Measurements from ENCODE around the gene ARHGEF7. TPM values are rescaled to one million over a fixed set of nuclear protein-coding genes. Genes with fewer than 3 reads are reported as not detected.

Gene ARHGEF7
- total RNA-seq, 1 donor from 2014 or later = 227 TPM

DNA sequence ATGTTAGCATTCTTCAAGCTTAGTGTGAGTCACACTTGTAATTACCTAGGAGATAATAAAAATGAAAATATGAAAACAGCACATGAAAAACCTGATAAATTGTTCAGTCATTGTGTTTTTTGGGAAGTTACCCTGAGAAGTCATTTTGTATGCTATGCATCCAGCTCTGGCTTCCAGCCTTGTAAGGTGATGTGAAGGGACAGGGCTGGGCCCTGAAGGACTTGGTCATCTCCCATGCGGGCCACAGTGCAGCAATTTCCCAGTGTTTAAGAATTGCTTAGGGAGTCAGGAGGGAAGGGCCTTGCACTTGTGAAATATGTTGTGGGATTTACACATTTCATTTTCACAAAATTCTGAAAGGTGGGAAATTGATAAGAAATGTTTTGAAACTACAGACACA is 41.3 kb downstream of the ARHGEF7 start:
- H3K4me3 Mint-ChIP-seq (ENCODE audit: unreplicated experiment) = no peak overlapping the region
- H3K9me3 Mint-ChIP-seq (ENCODE audit: unreplicated experiment) = peaks cover 10% of the 10 kb centered on the region
- no peaks in the 10 kb centered on the region for H3K36me3 Mint-ChIP-seq (ENCODE audit: unreplicated experiment)
- peaks cover 22% of the 10 kb centered on the region for H3K4me1 Mint-ChIP-seq (ENCODE audit: low read depth, unreplicated experiment)
- no peak for DNase-seq
- TF ChIP-seq, protein P1, sequence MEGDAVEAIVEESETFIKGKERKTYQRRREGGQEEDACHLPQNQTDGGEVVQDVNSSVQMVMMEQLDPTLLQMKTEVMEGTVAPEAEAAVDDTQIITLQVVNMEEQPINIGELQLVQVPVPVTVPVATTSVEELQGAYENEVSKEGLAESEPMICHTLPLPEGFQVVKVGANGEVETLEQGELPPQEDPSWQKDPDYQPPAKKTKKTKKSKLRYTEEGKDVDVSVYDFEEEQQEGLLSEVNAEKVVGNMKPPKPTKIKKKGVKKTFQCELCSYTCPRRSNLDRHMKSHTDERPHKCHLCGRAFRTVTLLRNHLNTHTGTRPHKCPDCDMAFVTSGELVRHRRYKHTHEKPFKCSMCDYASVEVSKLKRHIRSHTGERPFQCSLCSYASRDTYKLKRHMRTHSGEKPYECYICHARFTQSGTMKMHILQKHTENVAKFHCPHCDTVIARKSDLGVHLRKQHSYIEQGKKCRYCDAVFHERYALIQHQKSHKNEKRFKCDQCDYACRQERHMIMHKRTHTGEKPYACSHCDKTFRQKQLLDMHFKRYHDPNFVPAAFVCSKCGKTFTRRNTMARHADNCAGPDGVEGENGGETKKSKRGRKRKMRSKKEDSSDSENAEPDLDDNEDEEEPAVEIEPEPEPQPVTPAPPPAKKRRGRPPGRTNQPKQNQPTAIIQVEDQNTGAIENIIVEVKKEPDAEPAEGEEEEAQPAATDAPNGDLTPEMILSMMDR (IDR thresholded peaks at IDR 0.05; ENCODE audit: partially characterized antibody, unreplicated experiment) = no peak
- peaks cover 7% of the 10 kb centered on the region for H3K27me3 Mint-ChIP-seq (ENCODE audit: unreplicated experiment)
- H3K27ac Mint-ChIP-seq (ENCODE audit: unreplicated experiment) = no peak overlapping the region

DNA sequence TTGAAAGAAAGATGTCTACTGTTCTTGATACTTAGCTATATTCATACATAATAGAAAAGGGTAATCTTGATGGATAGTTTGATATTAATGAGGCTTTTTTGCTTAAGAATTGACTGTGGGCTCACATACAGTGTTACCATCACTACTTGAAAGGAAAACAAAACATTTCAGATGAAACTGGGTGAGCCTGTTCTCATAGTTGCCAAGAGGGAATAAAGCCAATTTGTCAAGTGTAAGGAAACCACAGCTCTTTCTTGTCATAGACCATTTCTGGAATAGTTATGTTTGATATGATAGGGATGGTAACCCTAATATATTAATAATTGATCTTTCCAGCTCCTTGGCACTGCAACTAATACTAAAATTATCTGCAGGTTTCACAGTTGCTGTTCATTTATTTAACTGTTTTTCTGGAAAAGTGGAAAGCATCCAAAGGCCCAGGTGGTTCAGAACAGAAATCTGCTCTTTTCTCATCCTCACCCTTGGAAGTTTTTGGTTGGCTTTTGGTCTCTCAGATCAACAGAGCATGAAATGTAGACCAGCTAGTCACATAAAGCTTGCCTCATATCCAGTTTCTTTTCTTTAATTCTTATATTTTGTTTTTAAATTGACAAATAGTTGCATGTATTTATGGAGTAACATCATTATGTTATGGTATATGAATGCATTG is 43.2 kb downstream of the ARHGEF7 start:
- Mint-ChIP-seq H3K4me1 (ENCODE audit: low read depth, unreplicated experiment) (peaks cover 23% of the 10 kb centered on the region), H3K27me3 (ENCODE audit: unreplicated experiment) (peaks cover 7% of the 10 kb centered on the region), H3K9me3 (ENCODE audit: unreplicated experiment) (peaks cover 10% of the 10 kb centered on the region), H3K27ac (ENCODE audit: unreplicated experiment) (no peak overlapping the region), H3K4me3 (ENCODE audit: unreplicated experiment) (no peak overlapping the region), H3K36me3 (ENCODE audit: unreplicated experiment) (no peaks in the 10 kb centered on the region)
- DNase-seq = no peak
- TF ChIP-seq, protein P1 (IDR thresholded peaks at IDR 0.05; ENCODE audit: partially characterized antibody, unreplicated experiment) = no peak

DNA sequence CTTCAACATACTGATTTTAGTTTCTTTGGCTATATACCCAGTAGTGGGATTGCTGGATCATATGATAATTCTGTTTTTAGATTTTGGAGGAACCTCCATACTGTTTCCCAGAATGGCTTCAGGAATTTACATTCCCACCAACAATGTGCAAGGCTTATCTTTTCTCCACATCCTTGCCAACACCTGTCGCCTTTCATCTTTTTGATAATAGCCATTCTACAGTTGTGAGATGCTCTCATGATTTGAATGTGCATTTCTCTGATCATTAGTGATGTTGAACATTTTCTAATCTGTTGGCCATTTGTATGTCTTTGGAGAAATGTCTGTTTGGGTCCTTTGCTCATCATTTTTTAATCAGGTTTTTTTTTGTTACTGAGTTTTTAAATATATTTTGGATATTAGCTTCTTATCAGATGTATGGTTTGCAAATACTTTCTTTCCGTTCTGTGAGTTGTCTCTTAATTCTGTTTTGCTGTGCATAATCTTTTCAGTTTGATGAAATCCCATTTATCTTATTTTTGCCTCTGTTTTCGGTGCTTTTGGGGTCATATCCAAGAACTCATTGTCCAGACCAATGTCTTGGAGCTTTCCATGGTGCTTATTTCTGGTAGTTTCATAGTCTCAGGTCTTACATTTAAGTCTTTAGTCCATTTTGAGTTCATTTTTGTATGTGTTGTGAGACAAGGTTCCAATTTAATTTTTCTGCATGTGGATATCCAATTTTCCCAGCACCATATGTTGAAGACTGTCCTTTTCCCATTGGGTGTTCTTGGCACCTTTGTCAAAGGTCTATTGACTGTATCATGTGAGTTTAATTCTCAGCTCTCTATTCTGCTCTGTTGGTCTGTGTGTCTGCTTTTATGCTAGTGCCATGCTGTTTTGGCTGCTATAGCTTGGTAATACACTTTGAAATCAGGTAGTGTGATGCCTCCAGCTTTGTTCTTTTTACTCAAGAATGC is 44.5 kb downstream of the ARHGEF7 start:
- Mint-ChIP-seq H3K4me1 (ENCODE audit: low read depth, unreplicated experiment) (peaks cover 30% of the 10 kb centered on the region), H3K9me3 (ENCODE audit: unreplicated experiment) (peaks cover 1% of the 10 kb centered on the region), H3K27ac (ENCODE audit: unreplicated experiment) (no peak overlapping the region), H3K36me3 (ENCODE audit: unreplicated experiment) (no peaks in the 10 kb centered on the region), H3K4me3 (ENCODE audit: unreplicated experiment) (no peak overlapping the region), H3K27me3 (ENCODE audit: unreplicated experiment) (peaks cover 2% of the 10 kb centered on the region)
- DNase-seq = no peak
- TF ChIP-seq, protein P1 (IDR thresholded peaks at IDR 0.05; ENCODE audit: partially characterized antibody, unreplicated experiment) = no peak

DNA sequence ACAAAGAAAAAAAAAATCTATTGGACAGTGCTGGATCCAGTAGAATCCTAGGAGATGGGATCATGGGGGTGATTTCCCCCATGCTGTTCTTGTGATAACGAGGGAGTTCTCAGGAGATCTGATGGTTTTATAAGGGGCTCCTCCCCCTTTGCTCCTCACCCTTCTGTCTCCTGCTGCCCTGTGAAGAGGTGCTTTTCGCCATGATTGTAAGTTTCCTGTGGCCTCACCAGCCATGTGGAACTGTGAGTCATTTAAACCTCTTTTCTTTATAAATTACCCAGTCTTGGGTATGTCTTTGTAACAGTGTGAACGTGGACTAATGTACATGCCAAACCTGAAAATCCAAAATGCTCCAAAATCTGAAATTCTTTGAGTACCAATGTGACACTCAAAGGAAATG is 45.5 kb downstream of the ARHGEF7 start:
- Mint-ChIP-seq H3K27me3 (ENCODE audit: unreplicated experiment) (peaks cover under 1% of the 10 kb centered on the region), H3K9me3 (ENCODE audit: unreplicated experiment) (peaks cover under 1% of the 10 kb centered on the region), H3K4me3 (ENCODE audit: unreplicated experiment) (no peak overlapping the region), H3K27ac (ENCODE audit: unreplicated experiment) (no peak overlapping the region), H3K36me3 (ENCODE audit: unreplicated experiment) (no peaks in the 10 kb centered on the region), H3K4me1 (ENCODE audit: low read depth, unreplicated experiment) (peaks cover 37% of the 10 kb centered on the region)
- TF ChIP-seq, protein P1 (IDR thresholded peaks at IDR 0.05; ENCODE audit: partially characterized antibody, unreplicated experiment) = no peak
- no peak for DNase-seq
